H9 (cell line): ENCODE results near the gene MAPK8IP3. TPM values are rescaled to one million over a fixed set of nuclear protein-coding genes. Genes with fewer than 3 reads are reported as not detected.

Experiments used
- DNase-seq: peaks from one replicate; pipeline ENCODE4 v3.0.0-alpha.2; 2017
- H2AFZ ChIP-seq: one replicate; pipeline ENCODE4 v1.6.1; 2013; ENCODE audit warnings: mild to moderate bottlenecking, low read length, control low read depth, moderate library complexity
- H2AK5ac ChIP-seq: 2 replicates; pipeline ENCODE4 v1.6.1; 2013; ENCODE audit warnings: low read length, control low read depth, mixed read lengths; ENCODE audit not compliant: insufficient read length
- H2BK120ac ChIP-seq: one replicate; pipeline ENCODE4 v1.6.1; 2013; ENCODE audit warnings: low read depth, mild to moderate bottlenecking, low read length, control low read depth, inconsistent platforms; ENCODE audit not compliant: poor library complexity, severe bottlenecking
- H2BK12ac ChIP-seq: 2 replicates; pipeline ENCODE4 v1.6.1; 2013; ENCODE audit warnings: low read length, control low read depth, mixed read lengths, low read depth; ENCODE audit not compliant: insufficient read length
- H2BK15ac ChIP-seq: 2 replicates; pipeline ENCODE4 v1.6.1; 2013; ENCODE audit warnings: low read depth, low read length, control low read depth
- H2BK20ac ChIP-seq: one replicate; pipeline ENCODE4 v1.6.1; 2013; ENCODE audit warnings: low read depth, mild to moderate bottlenecking, low read length, control low read depth, inconsistent platforms; ENCODE audit not compliant: poor library complexity, severe bottlenecking
- H2BK5ac ChIP-seq: 2 replicates; pipeline ENCODE4 v1.6.1; 2013; ENCODE audit warnings: low read length, control low read depth, mixed read lengths; ENCODE audit not compliant: insufficient read length
- H3K14ac ChIP-seq: 2 replicates; pipeline ENCODE4 v1.6.1; 2013; ENCODE audit warnings: low read length, control low read depth; ENCODE audit not compliant: insufficient read depth
- H3K18ac ChIP-seq: 2 replicates; pipeline ENCODE4 v1.6.1; 2013; ENCODE audit warnings: low read depth, mild to moderate bottlenecking, mixed read lengths, low read length, control low read depth; ENCODE audit not compliant: insufficient read length
- H3K23ac ChIP-seq: 2 replicates; pipeline ENCODE4 v1.6.1; 2013; ENCODE audit warnings: low read length, control low read depth, mixed read lengths, low read depth; ENCODE audit not compliant: insufficient read length
- H3K23me2 ChIP-seq: 2 replicates; pipeline ENCODE4 v1.6.1; 2013; ENCODE audit warnings: low read depth, mild to moderate bottlenecking, mixed read lengths, low read length, control low read depth; ENCODE audit not compliant: insufficient read length, poor library complexity, severe bottlenecking
- H3K27ac ChIP-seq: 2 replicates; pipeline ENCODE4 v1.5.1; 2013; ENCODE audit warnings: low read length, control low read depth, mixed read lengths, low read depth; ENCODE audit not compliant: insufficient read length
- H3K27me3 ChIP-seq: 2 replicates; pipeline ENCODE4 v1.6.1; 2013; ENCODE audit warnings: low read length, control low read depth, inconsistent platforms; ENCODE audit not compliant: insufficient read depth
- H3K4ac ChIP-seq: 2 replicates; pipeline ENCODE4 v1.6.1; 2013; ENCODE audit warnings: low read depth, mild to moderate bottlenecking, control low read depth, inconsistent platforms, low read length, moderate library complexity
- H3K4me1 ChIP-seq: 2 replicates; pipeline ENCODE4 v1.6.1; 2013; ENCODE audit warnings: low read length, control low read depth, inconsistent platforms; ENCODE audit not compliant: insufficient read depth
- H3K4me2 ChIP-seq: 2 replicates; pipeline ENCODE4 v1.6.1; 2013; ENCODE audit warnings: low read length, control low read depth, mixed read lengths; ENCODE audit not compliant: insufficient read length, insufficient read depth
- H3K56ac ChIP-seq: 2 replicates; pipeline ENCODE4 v1.6.1; 2013; ENCODE audit warnings: low read depth, mild to moderate bottlenecking, mixed read lengths, low read length, control low read depth; ENCODE audit not compliant: insufficient read length
- H3K79me1 ChIP-seq: 2 replicates; pipeline ENCODE4 v1.6.1; 2013; ENCODE audit warnings: low read depth, mild to moderate bottlenecking, moderate library complexity, low read length, control low read depth, inconsistent platforms; ENCODE audit not compliant: insufficient read depth, poor library complexity, severe bottlenecking
- H3K79me2 ChIP-seq: 2 replicates; pipeline ENCODE4 v1.6.1; 2013; ENCODE audit warnings: low read length, control low read depth, inconsistent platforms; ENCODE audit not compliant: insufficient read depth
- H3K9ac ChIP-seq: 2 replicates; pipeline ENCODE4 v1.6.1; 2013; ENCODE audit warnings: low read length, control low read depth, mixed read lengths; ENCODE audit not compliant: insufficient read length; ENCODE audit errors: extremely low read depth
- H3K9me3 ChIP-seq: one replicate; pipeline ENCODE4 v1.6.1; 2013; ENCODE audit warnings: low read depth, low read length, inconsistent platforms; ENCODE audit not compliant: control insufficient read depth
- H3T11ph ChIP-seq: one replicate; pipeline ENCODE4 v1.6.1; 2013; ENCODE audit warnings: mild to moderate bottlenecking, low read length, control low read depth, inconsistent platforms
- H4K20me1 ChIP-seq: one replicate; pipeline ENCODE4 v1.6.1; 2013; ENCODE audit not compliant: control insufficient read depth, insufficient read length, insufficient read depth
- H4K5ac ChIP-seq: 2 replicates; pipeline ENCODE4 v1.6.1; 2013; ENCODE audit warnings: low read depth, mild to moderate bottlenecking, mixed read lengths, low read length, control low read depth; ENCODE audit not compliant: insufficient read length
- H4K8ac ChIP-seq: replicated peaks from 2 replicates; pipeline ENCODE4 v1.6.1; 2013; ENCODE audit warnings: low read length, control low read depth, mixed read lengths, low read depth; ENCODE audit not compliant: insufficient read length
- H4K91ac ChIP-seq: 2 replicates; pipeline ENCODE4 v1.6.1; 2013; ENCODE audit warnings: low read depth, mild to moderate bottlenecking, moderate library complexity, mixed read lengths, low read length, control low read depth; ENCODE audit not compliant: insufficient read length
- H3K27ac Mint-ChIP-seq, 3 experiments: 2 replicates in 2 of 3; 3 replicates in 1 of 3; pipeline ENCODE4 v1.8.0; 2020 to 2021; ENCODE audit warnings: mixed read lengths in 3 of 3, mild to moderate bottlenecking in 1 of 3, moderate library complexity in 1 of 3
- H3K27me3 Mint-ChIP-seq: 2 replicates; pipeline ENCODE4 v1.8.0; 2021; ENCODE audit warnings: low read depth, mild to moderate bottlenecking, moderate library complexity, mixed read lengths
- H3K36me3 Mint-ChIP-seq, 3 experiments: 2 replicates in 2 of 3; 3 replicates in 1 of 3; pipeline ENCODE4 v1.8.0; 2020 to 2021; ENCODE audit warnings: low read depth in 3 of 3, mixed read lengths in 3 of 3; ENCODE audit not compliant: insufficient read depth in 1 of 3
- H3K4me1 Mint-ChIP-seq, 2 experiments: 2 replicates each; pipeline ENCODE4 v1.8.0; 2020; ENCODE audit warnings: mixed read lengths in 2 of 2
- H3K4me3 Mint-ChIP-seq, 2 experiments: 2 replicates in 1 of 2; 3 replicates in 1 of 2; pipeline ENCODE4 v1.8.0; 2020 to 2021; ENCODE audit warnings: mild to moderate bottlenecking in 2 of 2, mixed read lengths in 2 of 2, moderate library complexity in 1 of 2
- H3K9me3 Mint-ChIP-seq, 2 experiments: 2 replicates in 1 of 2; 3 replicates in 1 of 2; pipeline ENCODE4 v1.8.0; 2020; ENCODE audit warnings: mild to moderate bottlenecking in 2 of 2, mixed read lengths in 2 of 2, moderate library complexity in 1 of 2
- CTCF ChIP-seq: fragments of 200-600 bp; sonication (generic); conservative IDR thresholded peaks from 3 replicates; pipeline ENCODE4 v1.8.0; 2021; ENCODE audit warnings: antibody characterized with exemption, mild to moderate bottlenecking
- WGBS: extraction: QIAGEN DNeasy Blood & Tissue Kit; methylation state at CpG from one replicate; pipeline ENCODE4 v1.1.7; 2013; ENCODE audit warnings: missing lambda C conversion rate, low lambda C conversion rate, mixed read lengths; ENCODE audit not compliant: insufficient read length; ENCODE audit errors: extremely low coverage; 5-methylcytosine and 5-hydroxymethylcytosine counted together
- total RNA-seq: library from RNA; stranded (reverse); gene quantifications from 2 replicates; pipeline ENCODE4 v1.2.1, GENCODE V29; 2021

MAPK8IP3 gene
- total RNA-seq, 1 experiment from 2014 or later, result 51.3 TPM

- Histone ChIP-seq H3K23me2 (no peaks in the 10 kb centered on the region), H4K91ac (no peak overlapping the region), H3K79me2 (no peaks in the 10 kb centered on the region), H2AK5ac (no peak overlapping the region), H3K4ac (no peak overlapping the region), H4K20me1 (no peaks in the 10 kb centered on the region), H3K79me1 (no peaks in the 10 kb centered on the region), H4K5ac (no peak overlapping the region), H3K4me2 (no peak overlapping the region), H2BK12ac (no peak overlapping the region), H3K27me3 (no peaks in the 10 kb centered on the region), H2BK15ac (no peak overlapping the region), H3K27ac (no peak overlapping the region), H3K14ac (no peak overlapping the region), H3T11ph (no peak overlapping the region), H3K9ac (no peak overlapping the region), H3K18ac (no peak overlapping the region), H3K9me3 (no peaks in the 10 kb centered on the region), H2BK5ac (no peak overlapping the region), H2BK20ac (no peak overlapping the region), H4K8ac (no peak overlapping the region), H2AFZ (no peak overlapping the region), H3K4me1 (no peaks in the 10 kb centered on the region), H2BK120ac (no peak overlapping the region), H3K56ac (no peak overlapping the region), H3K23ac (no peak overlapping the region)
- Mint-ChIP-seq H3K36me3 (peaks cover 10 to 15% (median 14%) of the 10 kb centered on the region in 3 experiments), H3K27ac (no peak overlapping the region), H3K4me3 (no peak overlapping the region), H3K27me3 (no peaks in the 10 kb centered on the region), H3K4me1 (no peaks in the 10 kb centered on the region), H3K9me3 (peaks cover 13 to 15% of the 10 kb centered on the region in 2 experiments)
- no peak for TF ChIP-seq CTCF
- DNase-seq, result no peak
- WGBS, result no CpG with 5 or more reads among the region's 33 CpGs
Observed at GRCh38 chr16:1792836-1793577, 87.0 kb downstream of the MAPK8IP3 start.
